Type B pancreatic cell (in vitro differentiated cells): Measurements from ENCODE around the gene MLLT3. TPM values are rescaled to one million over a fixed set of nuclear protein-coding genes. Genes with fewer than 3 reads are reported as not detected.

ENCODE experiments used
- DNase-seq: peaks from one replicate; pipeline ENCODE4 v3.0.0; 2021; ENCODE audit warnings: mixed read lengths; ENCODE audit not compliant: unreplicated experiment; ENCODE audit errors: extremely low spot score
- H3K27ac Mint-ChIP-seq: 2 replicates; pipeline ENCODE4 v1.8.0; 2021; ENCODE audit warnings: mild to moderate bottlenecking, mixed read lengths
- H3K27me3 Mint-ChIP-seq: 2 replicates; pipeline ENCODE4 v1.8.0; 2021; ENCODE audit warnings: mixed read lengths
- H3K36me3 Mint-ChIP-seq: 2 replicates; pipeline ENCODE4 v1.8.0; 2021; ENCODE audit warnings: mixed read lengths
- H3K4me1 Mint-ChIP-seq: one replicate; pipeline ENCODE4 v1.8.0; 2021; ENCODE audit warnings: mixed read lengths; ENCODE audit not compliant: unreplicated experiment
- H3K4me3 Mint-ChIP-seq: 2 replicates; pipeline ENCODE4 v1.8.0; 2021; ENCODE audit warnings: mild to moderate bottlenecking, mixed read lengths
- H3K9me3 Mint-ChIP-seq: 2 replicates; pipeline ENCODE4 v1.8.0; 2021; ENCODE audit warnings: mixed read lengths
- total RNA-seq: library from RNA; stranded (reverse); gene quantifications from 2 replicates; pipeline ENCODE4 v1.2.1, GENCODE V29; 2021; ENCODE audit warnings: low replicate concordance
- TF ChIP-seq, protein P1 (sequence below): fragments of 200-600 bp; sonication (generic); conservative IDR thresholded peaks from 2 replicates; pipeline ENCODE4 v1.5.0; 2021; ENCODE audit warnings: antibody characterized with exemption, mild to moderate bottlenecking

Gene MLLT3
- total RNA-seq, 1 donor from 2014 or later, result 44.2 TPM

DNA sequence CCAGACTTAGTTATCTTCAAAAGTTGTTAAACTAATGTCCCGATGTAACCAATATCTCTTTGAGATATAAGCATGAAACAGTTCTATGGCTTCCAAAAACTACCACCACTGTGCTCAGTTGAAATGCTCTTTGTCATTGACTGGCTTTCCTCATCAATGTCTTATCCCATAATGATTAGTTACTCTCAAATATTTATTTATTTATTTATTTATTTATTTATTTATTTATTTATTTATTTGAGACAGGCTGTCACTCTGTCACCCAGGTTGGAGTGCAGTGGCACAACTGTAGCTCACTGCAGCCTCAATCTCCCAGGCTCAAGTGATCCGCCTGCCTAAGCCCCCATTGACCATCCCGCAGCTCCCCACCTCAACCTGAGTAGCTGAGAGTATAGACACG is 28.0 kb upstream of the MLLT3 start:
- no peaks in the 10 kb centered on the region for H3K27me3 Mint-ChIP-seq
- no peaks in the 10 kb centered on the region for H3K36me3 Mint-ChIP-seq
- no peak overlapping the region for H3K27ac Mint-ChIP-seq
- no peak for DNase-seq
- no peak overlapping the region for H3K4me3 Mint-ChIP-seq
- H3K9me3 Mint-ChIP-seq, result no peaks in the 10 kb centered on the region
- H3K4me1 Mint-ChIP-seq, result no peaks in the 10 kb centered on the region
- TF ChIP-seq, protein P1, sequence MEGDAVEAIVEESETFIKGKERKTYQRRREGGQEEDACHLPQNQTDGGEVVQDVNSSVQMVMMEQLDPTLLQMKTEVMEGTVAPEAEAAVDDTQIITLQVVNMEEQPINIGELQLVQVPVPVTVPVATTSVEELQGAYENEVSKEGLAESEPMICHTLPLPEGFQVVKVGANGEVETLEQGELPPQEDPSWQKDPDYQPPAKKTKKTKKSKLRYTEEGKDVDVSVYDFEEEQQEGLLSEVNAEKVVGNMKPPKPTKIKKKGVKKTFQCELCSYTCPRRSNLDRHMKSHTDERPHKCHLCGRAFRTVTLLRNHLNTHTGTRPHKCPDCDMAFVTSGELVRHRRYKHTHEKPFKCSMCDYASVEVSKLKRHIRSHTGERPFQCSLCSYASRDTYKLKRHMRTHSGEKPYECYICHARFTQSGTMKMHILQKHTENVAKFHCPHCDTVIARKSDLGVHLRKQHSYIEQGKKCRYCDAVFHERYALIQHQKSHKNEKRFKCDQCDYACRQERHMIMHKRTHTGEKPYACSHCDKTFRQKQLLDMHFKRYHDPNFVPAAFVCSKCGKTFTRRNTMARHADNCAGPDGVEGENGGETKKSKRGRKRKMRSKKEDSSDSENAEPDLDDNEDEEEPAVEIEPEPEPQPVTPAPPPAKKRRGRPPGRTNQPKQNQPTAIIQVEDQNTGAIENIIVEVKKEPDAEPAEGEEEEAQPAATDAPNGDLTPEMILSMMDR, result no peak

DNA sequence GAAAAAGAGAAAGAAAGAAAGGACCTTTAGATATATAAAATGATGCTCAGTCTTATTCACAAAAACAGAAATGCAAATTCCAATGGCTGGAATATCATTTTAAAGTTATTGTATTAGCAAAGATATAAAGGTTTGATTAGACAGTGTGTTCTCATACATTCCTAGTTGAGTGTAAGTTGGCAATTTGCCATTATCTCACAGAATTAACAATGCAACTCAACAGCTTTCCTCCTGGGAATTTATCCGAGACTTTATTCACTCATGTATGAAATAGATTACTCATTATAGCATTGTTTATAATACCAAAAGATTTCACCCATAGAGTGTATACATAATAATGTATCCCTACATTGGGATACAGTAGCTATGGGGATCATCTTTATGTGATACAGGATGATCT is 27.1 kb upstream of the MLLT3 start:
- no peaks in the 10 kb centered on the region for H3K27me3 Mint-ChIP-seq
- H3K27ac Mint-ChIP-seq, result no peak overlapping the region
- H3K4me1 Mint-ChIP-seq, result no peaks in the 10 kb centered on the region
- DNase-seq, result no peak
- no peaks in the 10 kb centered on the region for H3K9me3 Mint-ChIP-seq
- TF ChIP-seq, protein P1, result no peak
- no peaks in the 10 kb centered on the region for H3K36me3 Mint-ChIP-seq
- H3K4me3 Mint-ChIP-seq, result no peak overlapping the region

DNA sequence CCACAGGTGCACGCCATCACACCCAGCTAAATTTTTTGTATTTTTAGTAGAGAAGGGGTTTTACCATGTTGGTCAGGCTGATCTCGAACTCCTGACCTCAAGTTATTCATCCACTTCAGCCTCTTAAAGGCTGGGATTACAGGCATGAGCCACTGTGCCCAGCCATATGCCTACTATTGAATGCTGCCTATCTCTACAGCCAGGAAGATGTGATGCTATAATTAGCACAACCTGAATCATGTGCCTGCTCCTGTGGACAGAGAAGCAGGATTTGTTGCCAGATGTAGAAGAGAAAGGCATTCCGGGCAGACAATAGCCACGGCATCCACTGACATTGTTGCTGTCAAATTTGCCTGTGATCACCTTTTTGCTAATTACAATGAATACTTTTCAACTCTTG is 24.4 kb upstream of the MLLT3 start:
- Mint-ChIP-seq H3K36me3 (no peaks in the 10 kb centered on the region), H3K9me3 (no peaks in the 10 kb centered on the region), H3K4me3 (no peak overlapping the region), H3K27ac (no peak overlapping the region), H3K27me3 (no peaks in the 10 kb centered on the region), H3K4me1 (no peaks in the 10 kb centered on the region)
- no peak for DNase-seq
- TF ChIP-seq, protein P1, result no peak

DNA sequence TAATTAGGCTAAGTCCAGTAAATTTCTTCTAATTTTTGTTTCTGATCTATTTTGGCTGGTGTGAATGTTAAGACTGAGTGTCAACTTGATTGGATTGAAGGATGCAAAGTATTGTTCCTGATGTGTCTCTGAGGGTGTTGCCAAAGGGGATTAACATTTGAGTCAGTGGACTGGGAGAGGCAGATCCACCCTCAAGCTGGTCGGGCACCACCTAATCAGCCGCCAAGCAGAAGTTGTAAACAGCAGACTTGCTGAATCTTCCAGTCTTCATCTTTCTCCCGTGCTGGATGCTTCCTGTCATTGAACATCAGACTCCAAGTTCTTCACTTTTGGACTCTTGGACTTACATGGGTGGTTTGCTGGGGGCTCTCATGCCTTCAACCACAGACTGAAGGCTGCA is 21.4 kb upstream of the MLLT3 start:
- DNase-seq, result no peak
- Mint-ChIP-seq H3K9me3 (peaks cover 5% of the 10 kb centered on the region), H3K27ac (no peak overlapping the region), H3K4me1 (peaks cover 6% of the 10 kb centered on the region), H3K36me3 (no peaks in the 10 kb centered on the region), H3K4me3 (no peak overlapping the region), H3K27me3 (no peaks in the 10 kb centered on the region)
- TF ChIP-seq, protein P1, result no peak

DNA sequence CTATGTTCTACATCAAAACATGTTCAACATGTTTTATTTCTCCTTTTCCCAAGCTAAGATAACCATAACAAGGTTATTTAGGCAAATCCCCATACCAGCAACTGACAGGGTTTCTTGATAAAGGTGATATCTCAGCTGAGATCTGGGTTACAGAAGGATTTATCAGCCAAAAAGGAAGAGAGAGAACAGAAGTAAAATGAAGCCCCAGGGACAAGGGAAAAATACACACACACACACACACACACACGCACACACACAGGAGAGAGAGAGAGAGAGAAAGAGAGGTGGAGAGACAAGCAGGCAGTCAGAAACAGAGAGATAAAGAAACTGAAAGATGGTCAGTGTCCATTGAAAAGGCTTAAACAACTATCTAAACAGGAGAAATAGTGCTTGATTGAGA is 19.7 kb upstream of the MLLT3 start:
- peaks cover 5% of the 10 kb centered on the region for H3K9me3 Mint-ChIP-seq
- no peak overlapping the region for H3K27ac Mint-ChIP-seq

More for the DNA sequence above, 19.7 kb upstream of the MLLT3 start:
- no peak for DNase-seq
- no peaks in the 10 kb centered on the region for H3K27me3 Mint-ChIP-seq
- TF ChIP-seq, protein P1, result no peak
- H3K4me3 Mint-ChIP-seq, result no peak overlapping the region
- no peaks in the 10 kb centered on the region for H3K36me3 Mint-ChIP-seq
- peaks cover 6% of the 10 kb centered on the region for H3K4me1 Mint-ChIP-seq
